ENCODE results near the gene FOXP1.

FOXP1 gene

GRCh38 chr3:71433631-71434030, 149.9 kb downstream of the FOXP1 start:
- no peak for DNase-seq (ENCODE audit: low read depth in 3 of 3, low spot score in 1 of 3)

- DNase-seq (ENCODE audit: low read depth in 3 of 3, low spot score in 1 of 3), result no peak
These were observed 151.2 kb downstream of the FOXP1 start for GRCh38 chr3:71432044-71432975.

- no peak for DNase-seq (ENCODE audit: low read depth in 3 of 3, low spot score in 1 of 3)
These were observed 152.5 kb downstream of the FOXP1 start for GRCh38 chr3:71430941-71431552.

GRCh38 chr3:71429597-71429988, 153.9 kb downstream of the FOXP1 start:
- DNase-seq (ENCODE audit: low read depth in 3 of 3, low spot score in 1 of 3), result no peak

- no peak for DNase-seq (ENCODE audit: low read depth in 3 of 3, low spot score in 1 of 3)
These were observed 154.5 kb downstream of the FOXP1 start for GRCh38 chr3:71428841-71429596.

GRCh38 chr3:71425491-71426071, 157.9 kb downstream of the FOXP1 start:
- no peak for DNase-seq (ENCODE audit: low read depth in 3 of 3, low spot score in 1 of 3)

- DNase-seq (ENCODE audit: low read depth in 3 of 3, low spot score in 1 of 3), result no peak
These were observed 160.2 kb downstream of the FOXP1 start for GRCh38 chr3:71423151-71423906.

- no peak for DNase-seq (ENCODE audit: low read depth in 3 of 3, low spot score in 1 of 3)
These were observed 161.5 kb downstream of the FOXP1 start for GRCh38 chr3:71421820-71422566.

- DNase-seq (ENCODE audit: low read depth in 3 of 3, low spot score in 1 of 3), result no peak
These were observed 162.1 kb downstream of the FOXP1 start for GRCh38 chr3:71421475-71421819.

GRCh38 chr3:71419369-71419768, 164.2 kb downstream of the FOXP1 start:
- no peak for DNase-seq (ENCODE audit: low read depth in 3 of 3, low spot score in 1 of 3)

GRCh38 chr3:71417791-71418190, 165.7 kb downstream of the FOXP1 start:
- no peak for DNase-seq (ENCODE audit: low read depth in 3 of 3, low spot score in 1 of 3)

- no peak for DNase-seq (ENCODE audit: low read depth in 3 of 3, low spot score in 1 of 3)
These were observed 166.7 kb downstream of the FOXP1 start for GRCh38 chr3:71416876-71417275.

- DNase-seq (ENCODE audit: low read depth in 3 of 3, low spot score in 1 of 3), result no peak
These were observed 167.8 kb downstream of the FOXP1 start for GRCh38 chr3:71415681-71416122.

- no peak for DNase-seq (ENCODE audit: low read depth in 3 of 3, low spot score in 1 of 3)
These were observed 169.2 kb downstream of the FOXP1 start for GRCh38 chr3:71414189-71414927.

GRCh38 chr3:71413572-71413971, 170.0 kb downstream of the FOXP1 start:
- no peak for DNase-seq (ENCODE audit: low read depth in 3 of 3, low spot score in 1 of 3)

- no peak for DNase-seq (ENCODE audit: low read depth in 3 of 3, low spot score in 1 of 3)
These were observed 174.2 kb downstream of the FOXP1 start for GRCh38 chr3:71409352-71409751.

- no peak for DNase-seq (ENCODE audit: low read depth in 3 of 3, low spot score in 1 of 3)
These were observed 174.6 kb downstream of the FOXP1 start for GRCh38 chr3:71408903-71409302.

GRCh38 chr3:71407823-71408222, 175.7 kb downstream of the FOXP1 start:
- no peak for DNase-seq (ENCODE audit: low read depth in 3 of 3, low spot score in 1 of 3)
